ENCODE results near the gene CCDC12. TPM values are rescaled to one million over a fixed set of nuclear protein-coding genes. Genes with fewer than 3 reads are reported as not detected.

CCDC12 gene
- total RNA-seq, 2 donors from 2014 or later, result 46.7 to 47.8 TPM

- no peaks in the 10 kb centered on the region for H3K9me3 Mint-ChIP-seq
- no peak for DNase-seq
- Histone ChIP-seq H3K9me3 (ENCODE audit: control insufficient read depth, low read length) (no peaks in the 10 kb centered on the region), H3K27me3 (ENCODE audit: control insufficient read depth, insufficient read depth, low read length, poor library complexity, severe bottlenecking) (no peaks in the 10 kb centered on the region), H3K4me3 (ENCODE audit: low read length) (no peak overlapping the region), H3K4me1 (ENCODE audit: control insufficient read depth, insufficient read depth, low read length) (peaks cover 2% of the 10 kb centered on the region), H3K27ac (ENCODE audit: low read depth, low read length) (no peak overlapping the region), H3K36me3 (ENCODE audit: control insufficient read depth, insufficient read depth, low read length) (peaks cover 46% of the 10 kb centered on the region), H3K9ac (ENCODE audit: extremely low read depth, low read length, poor library complexity, severe bottlenecking) (no peak overlapping the region)
- peaks cover 28% of the 10 kb centered on the region for H3K4me1 Mint-ChIP-seq
- no peak overlapping the region for H3K4me3 Mint-ChIP-seq
- WGBS, 2 experiments (ENCODE audit: insufficient coverage in 1 of 2, insufficient read length in 1 of 2), result 92 to 96% methylated on average over 5 to 6 of the region's 6 CpGs
- peaks cover 26% of the 10 kb centered on the region for H3K36me3 Mint-ChIP-seq (ENCODE audit: low read depth)
- TF ChIP-seq CTCF (conservative IDR thresholded peaks at IDR 0.05), result no peak
- H3K27me3 Mint-ChIP-seq (ENCODE audit: insufficient read depth), result no peaks in the 10 kb centered on the region
- H3K27ac Mint-ChIP-seq, result peak overlapping the region; percentile 31
Measured at GRCh38 chr3:46971151-46971550, 5.4 kb downstream of the CCDC12 start.

- H3K27ac Mint-ChIP-seq, result peak overlapping the region; percentile 31
- 92 to 94% methylated on average over 2 to 3 of the region's 3 CpGs for WGBS, 2 experiments (ENCODE audit: insufficient coverage in 1 of 2, insufficient read length in 1 of 2)
- no peak overlapping the region for H3K4me3 Mint-ChIP-seq
Measured at GRCh38 chr3:46970391-46971091, 6.0 kb downstream of the CCDC12 start.

GRCh38 chr3:46968783-46969428, 7.6 kb downstream of the CCDC12 start:
- Mint-ChIP-seq H3K27ac (no peak overlapping the region), H3K9me3 (peaks cover 2% of the 10 kb centered on the region), H3K27me3 (ENCODE audit: insufficient read depth) (no peaks in the 10 kb centered on the region), H3K4me1 (peaks cover 41% of the 10 kb centered on the region), H3K4me3 (no peak overlapping the region), H3K36me3 (ENCODE audit: low read depth) (peaks cover 30% of the 10 kb centered on the region)
- Histone ChIP-seq H3K9me3 (ENCODE audit: control insufficient read depth, low read length) (no peaks in the 10 kb centered on the region), H3K9ac (ENCODE audit: extremely low read depth, low read length, poor library complexity, severe bottlenecking) (no peak overlapping the region), H3K36me3 (ENCODE audit: control insufficient read depth, insufficient read depth, low read length) (peaks cover 46% of the 10 kb centered on the region), H3K27ac (ENCODE audit: low read depth, low read length) (no peak overlapping the region), H3K4me1 (ENCODE audit: control insufficient read depth, insufficient read depth, low read length) (peaks cover 9% of the 10 kb centered on the region), H3K4me3 (ENCODE audit: low read length) (no peak overlapping the region), H3K27me3 (ENCODE audit: control insufficient read depth, insufficient read depth, low read length, poor library complexity, severe bottlenecking) (no peaks in the 10 kb centered on the region)
- no peak for TF ChIP-seq CTCF (conservative IDR thresholded peaks at IDR 0.05)
- no peak for DNase-seq
- 80 to 93% methylated on average over 4 to 9 of the region's 9 CpGs for WGBS, 2 experiments (ENCODE audit: insufficient coverage in 1 of 2, insufficient read length in 1 of 2)

More at GRCh38 chr3:46970391-46971091, 6.0 kb downstream of the CCDC12 start:
- Mint-ChIP-seq H3K4me1 (peaks cover 34% of the 10 kb centered on the region), H3K36me3 (ENCODE audit: low read depth) (peaks cover 31% of the 10 kb centered on the region), H3K27me3 (ENCODE audit: insufficient read depth) (no peaks in the 10 kb centered on the region), H3K9me3 (no peaks in the 10 kb centered on the region)
- Histone ChIP-seq H3K36me3 (ENCODE audit: control insufficient read depth, insufficient read depth, low read length) (peaks cover 51% of the 10 kb centered on the region), H3K4me1 (ENCODE audit: control insufficient read depth, insufficient read depth, low read length) (peaks cover 3% of the 10 kb centered on the region), H3K9me3 (ENCODE audit: control insufficient read depth, low read length) (no peaks in the 10 kb centered on the region), H3K27me3 (ENCODE audit: control insufficient read depth, insufficient read depth, low read length, poor library complexity, severe bottlenecking) (no peaks in the 10 kb centered on the region), H3K4me3 (ENCODE audit: low read length) (no peak overlapping the region), H3K27ac (ENCODE audit: low read depth, low read length) (no peak overlapping the region), H3K9ac (ENCODE audit: extremely low read depth, low read length, poor library complexity, severe bottlenecking) (no peak overlapping the region)
- TF ChIP-seq CTCF (conservative IDR thresholded peaks at IDR 0.05), result no peak
- DNase-seq, result no peak
